Adrenal gland (tissue), 5 donors: ENCODE data around the gene VWF.

Experiments
- CTCF ChIP-seq, 6 experiments: fragments of 450-650 bp in 4 of 6; fragments of 200-600 bp in 2 of 6; sonication (generic) in 1 of 6; IDR thresholded peaks; 1 replicate in 5 of 6; 2 replicates in 1 of 6; pipeline versions ENCODE4 v1.5.1 to v1.8.0; 2016 to 2021; ENCODE audit warnings: antibody characterized with exemption in 6 of 6, mild to moderate bottlenecking in 2 of 6, moderate library complexity in 1 of 6
- POLR2A ChIP-seq, 2 donors: fragments of 450-650 bp; IDR thresholded peaks; one replicate each; pipeline ENCODE4 v1.6.1; 2017; ENCODE audit warnings: antibody characterized with exemption in 2 of 2, mild to moderate bottlenecking in 2 of 2, moderate library complexity in 1 of 2
- donor health status: DM: no; HTN: no; CAD: no.

- TF ChIP-seq CTCF (IDR thresholded peaks at IDR 0.05) (no peak), POLR2A (IDR thresholded peaks at IDR 0.05) (no peak)
Observed at GRCh38 chr12:5982106-5982505, 142.4 kb downstream of the VWF start.
